Stimulated activated effector memory CD8-positive, alpha-beta T cell treated with anti-CD3 and anti-CD28 coated beads, Interleukin-12 subunit alpha, Interleukin-12 subunit beta, amount 100 ng/mL, for 72 hours (primary cell): ENCODE data around the gene SLC30A1.

Experiments
- ATAC-seq: fragments of 150-1000 bp; cut with Tn5 transposase; 2 replicates; pipeline ENCODE4 v1.10.0; 2021
- DNase-seq, 2 donors: peaks; one replicate each; pipeline ENCODE4 v3.0.0; 2021 to 2022; ENCODE audit warnings: low spot score in 2 of 2
- H3K27ac Mint-ChIP-seq: one replicate; pipeline ENCODE4 v1.8.0; 2022; ENCODE audit warnings: mild to moderate bottlenecking, mixed read lengths
- H3K36me3 Mint-ChIP-seq: one replicate; pipeline ENCODE4 v1.8.0; 2022; ENCODE audit warnings: mild to moderate bottlenecking, mixed read lengths
- H3K4me1 Mint-ChIP-seq: one replicate; pipeline ENCODE4 v1.8.0; 2022; ENCODE audit warnings: mixed read lengths
- H3K4me3 Mint-ChIP-seq: one replicate; pipeline ENCODE4 v1.8.0; 2022; ENCODE audit warnings: mild to moderate bottlenecking, mixed read lengths
- H3K9me3 Mint-ChIP-seq: one replicate; pipeline ENCODE4 v1.8.0; 2022; ENCODE audit warnings: mixed read lengths

SLC30A1 gene

GRCh38 chr1:211530102-211530501 lies 48.9 kb downstream of the SLC30A1 start:
- no peaks in the 10 kb centered on the region for H3K4me1 Mint-ChIP-seq
- H3K36me3 Mint-ChIP-seq = no peaks in the 10 kb centered on the region
- no peaks in the 10 kb centered on the region for H3K9me3 Mint-ChIP-seq
- H3K4me3 Mint-ChIP-seq = no peak overlapping the region
- ATAC-seq (no peak), DNase-seq (no peak)
- H3K27ac Mint-ChIP-seq = no peak overlapping the region

GRCh38 chr1:211529453-211529852 lies 49.5 kb downstream of the SLC30A1 start:
- no peak overlapping the region for H3K27ac Mint-ChIP-seq
- H3K4me1 Mint-ChIP-seq = no peaks in the 10 kb centered on the region
- no peak for ATAC-seq
- DNase-seq = no peak
- H3K4me3 Mint-ChIP-seq = no peak overlapping the region
- no peaks in the 10 kb centered on the region for H3K36me3 Mint-ChIP-seq
- no peaks in the 10 kb centered on the region for H3K9me3 Mint-ChIP-seq

- DNase-seq = no peak
- no peaks in the 10 kb centered on the region for H3K9me3 Mint-ChIP-seq
Observed at GRCh38 chr1:211529011-211529410, 50.0 kb downstream of the SLC30A1 start.

DNA sequence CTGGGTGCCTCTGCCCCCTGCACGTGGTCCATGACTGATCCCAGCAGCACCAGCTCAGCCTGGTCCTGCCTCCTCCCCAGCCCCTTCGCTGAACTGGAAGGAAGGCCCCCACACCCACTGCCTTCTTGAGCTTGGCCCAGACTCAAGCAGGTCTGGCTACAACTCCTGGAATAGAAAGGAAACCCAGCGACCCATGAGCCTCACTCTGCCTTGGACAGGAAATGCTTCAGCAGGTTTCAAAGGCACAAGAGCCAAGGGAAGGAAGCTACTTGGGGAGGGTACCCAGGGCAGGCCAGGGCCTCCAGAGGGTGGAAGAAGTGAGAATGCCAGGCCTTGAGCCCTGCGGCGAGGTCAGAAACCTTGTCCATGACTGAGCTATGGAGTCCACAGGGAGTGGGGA lies 51.1 kb downstream of the SLC30A1 start:
- ATAC-seq (no peak), DNase-seq (no peak)
- Mint-ChIP-seq H3K4me3 (no peak overlapping the region), H3K27ac (no peak overlapping the region), H3K9me3 (no peaks in the 10 kb centered on the region), H3K4me1 (no peaks in the 10 kb centered on the region), H3K36me3 (no peaks in the 10 kb centered on the region)

More at GRCh38 chr1:211529011-211529410, 50.0 kb downstream of the SLC30A1 start:
- no peaks in the 10 kb centered on the region for H3K4me1 Mint-ChIP-seq
- ATAC-seq = no peak
- no peaks in the 10 kb centered on the region for H3K36me3 Mint-ChIP-seq
- no peak overlapping the region for H3K27ac Mint-ChIP-seq
- H3K4me3 Mint-ChIP-seq = no peak overlapping the region

- Mint-ChIP-seq H3K4me1 (no peaks in the 10 kb centered on the region), H3K4me3 (no peak overlapping the region), H3K36me3 (no peaks in the 10 kb centered on the region), H3K9me3 (no peaks in the 10 kb centered on the region), H3K27ac (no peak overlapping the region)
- DNase-seq (no peak), ATAC-seq (no peak)
Observed at GRCh38 chr1:211527006-211527405, 52.0 kb downstream of the SLC30A1 start.

GRCh38 chr1:211526101-211526500 lies 52.9 kb downstream of the SLC30A1 start:
- Mint-ChIP-seq H3K27ac (no peak overlapping the region), H3K4me1 (no peaks in the 10 kb centered on the region), H3K4me3 (no peak overlapping the region), H3K9me3 (no peaks in the 10 kb centered on the region), H3K36me3 (no peaks in the 10 kb centered on the region)
- DNase-seq (no peak), ATAC-seq (no peak)

GRCh38 chr1:211525101-211525676 lies 53.8 kb downstream of the SLC30A1 start:
- Mint-ChIP-seq H3K4me3 (no peak overlapping the region), H3K27ac (no peak overlapping the region), H3K36me3 (no peaks in the 10 kb centered on the region), H3K4me1 (no peaks in the 10 kb centered on the region), H3K9me3 (no peaks in the 10 kb centered on the region)
- ATAC-seq = no peak
- no peak for DNase-seq

DNA sequence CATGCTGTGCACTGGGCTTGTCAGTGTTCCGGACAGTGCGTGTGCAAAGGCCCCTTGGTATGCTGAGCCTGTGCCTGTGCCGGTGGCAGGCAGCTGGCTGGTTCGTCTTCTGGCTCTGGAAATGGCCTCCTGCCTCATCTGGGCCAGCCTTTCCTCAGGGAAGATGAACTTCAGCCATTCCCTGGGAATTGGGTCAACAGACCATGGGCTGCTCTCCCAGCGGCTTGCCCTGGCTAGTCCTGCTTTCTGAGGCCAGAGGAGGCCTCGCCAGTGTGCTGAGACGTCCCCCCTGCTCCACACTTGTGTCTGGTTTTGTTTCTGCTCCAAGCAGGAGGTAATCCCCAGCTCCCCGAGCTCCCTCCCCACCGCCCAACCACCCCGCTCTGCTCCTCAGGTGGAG lies 54.4 kb downstream of the SLC30A1 start:
- DNase-seq = no peak
- Mint-ChIP-seq H3K36me3 (no peaks in the 10 kb centered on the region), H3K27ac (no peak overlapping the region), H3K9me3 (no peaks in the 10 kb centered on the region), H3K4me1 (no peaks in the 10 kb centered on the region), H3K4me3 (no peak overlapping the region)
- no peak for ATAC-seq

DNA sequence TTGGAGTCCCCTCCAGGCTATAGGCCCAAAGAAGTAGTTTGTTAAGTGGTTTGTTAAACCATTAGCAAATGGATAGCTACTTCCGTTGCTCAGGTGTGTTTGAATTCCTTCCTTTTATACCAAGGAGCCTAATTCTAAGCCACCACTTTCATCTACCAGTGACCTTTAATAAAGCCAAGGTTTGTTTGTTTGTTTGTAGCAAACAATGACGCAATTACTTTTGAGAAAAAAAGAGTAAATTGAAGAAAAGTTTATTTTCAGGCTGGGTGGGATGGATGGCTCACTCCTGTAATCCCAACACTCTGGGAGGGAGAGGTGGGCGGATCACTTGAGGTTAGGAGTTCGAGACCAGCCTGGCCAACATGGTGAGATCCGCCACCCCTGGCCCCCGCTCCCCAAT lies 56.2 kb downstream of the SLC30A1 start:
- Mint-ChIP-seq H3K4me3 (no peak overlapping the region), H3K27ac (no peak overlapping the region), H3K9me3 (no peaks in the 10 kb centered on the region), H3K4me1 (peaks cover 7% of the 10 kb centered on the region), H3K36me3 (no peaks in the 10 kb centered on the region)
- DNase-seq = no peak
- no peak for ATAC-seq
